Endometrial microvascular endothelial cells (primary cell): ENCODE results near the gene FAR1. TPM values are rescaled to one million over a fixed set of nuclear protein-coding genes. Genes with fewer than 3 reads are reported as not detected.
"Not testable (repeated sequence)": the region's sequence is repeated elsewhere in the genome, so short reads cannot be mapped to it uniquely, and the experiment has no call there.

Experiments
- in situ Hi-C: cut with HindIII; loops from 2 replicates; pipeline ENCODE4 v1.10.0; 2017; ENCODE audit warnings: low sequenced_read_pairs, low pct_unique_long_range_greater_than_20kb; ENCODE audit errors: inconsistent ontology term
- total RNA-seq: library from RNA; depleted of rRNA; stranded (reverse); fragments of >200 nt; gene quantifications from one replicate; pipeline ENCODE4 v1.2.3, GENCODE V29; 2015; ENCODE audit errors: inconsistent ontology term

Gene FAR1
- 38.5 TPM for total RNA-seq

- in situ Hi-C loops = no loop called here
Measured at GRCh38 chr11:13668102-13668956, at the start of gene FAR1. Gene FAR1 (plus strand): TSS chr11:13668668. CDS start chr11:13694766, 26,098 bp downstream.

GRCh38 chr11:13620063-13620462, 48.4 kb upstream of the FAR1 start:
- in situ Hi-C loops = no loop called here

DNA sequence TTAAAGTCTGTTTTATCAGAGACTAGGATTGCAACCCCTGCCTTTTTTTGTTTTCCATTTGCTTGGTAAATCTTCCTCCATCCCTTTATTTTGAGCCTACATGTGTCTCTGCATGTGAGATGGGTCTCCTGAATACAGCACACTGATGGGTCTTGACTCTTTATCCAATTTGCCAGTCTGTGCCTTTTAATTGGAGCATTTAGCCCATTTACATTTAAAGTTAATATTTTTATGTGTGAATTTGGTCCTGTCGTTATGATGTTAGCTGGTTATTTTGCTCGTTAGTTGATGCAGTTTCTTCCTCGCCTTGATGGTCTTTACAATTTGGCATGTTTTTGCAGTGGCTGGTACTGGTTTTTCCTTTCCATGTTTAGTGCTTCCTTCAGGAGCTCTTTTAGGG, 41.6 kb upstream of the FAR1 start:
- in situ Hi-C loops = not testable (repeated sequence)

- in situ Hi-C loops = not testable (repeated sequence)
Measured at GRCh38 chr11:13628634-13629033, 39.8 kb upstream of the FAR1 start.

- in situ Hi-C loops = no loop called here
Measured at GRCh38 chr11:13629779-13630178, 38.7 kb upstream of the FAR1 start.

- in situ Hi-C loops = no loop called here
Measured at GRCh38 chr11:13635290-13635689, 33.2 kb upstream of the FAR1 start.

GRCh38 chr11:13635804-13636203, 32.7 kb upstream of the FAR1 start:
- in situ Hi-C loops = no loop called here

- in situ Hi-C loops = no loop called here
Measured at GRCh38 chr11:13637125-13638069, 31.1 kb upstream of the FAR1 start.

DNA sequence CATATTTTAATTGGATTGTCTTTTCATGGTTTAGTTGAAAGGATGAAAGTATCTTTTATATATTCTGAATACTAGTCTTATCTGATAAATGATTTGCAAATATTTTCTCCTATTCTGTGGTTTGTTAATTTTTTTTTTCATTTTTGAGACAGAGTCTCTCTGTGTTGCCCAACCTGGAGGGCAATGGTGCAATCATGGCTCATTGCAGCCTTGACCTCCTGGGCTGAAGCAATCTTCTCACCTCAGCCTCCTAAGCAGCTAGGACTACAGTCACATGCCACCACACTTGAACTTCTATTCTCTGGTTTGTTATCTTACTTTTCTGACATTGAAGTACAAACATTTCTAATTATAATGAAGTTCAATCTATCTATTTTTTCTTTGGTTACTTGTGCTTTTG, 30.0 kb upstream of the FAR1 start:
- in situ Hi-C loops = no loop called here

DNA sequence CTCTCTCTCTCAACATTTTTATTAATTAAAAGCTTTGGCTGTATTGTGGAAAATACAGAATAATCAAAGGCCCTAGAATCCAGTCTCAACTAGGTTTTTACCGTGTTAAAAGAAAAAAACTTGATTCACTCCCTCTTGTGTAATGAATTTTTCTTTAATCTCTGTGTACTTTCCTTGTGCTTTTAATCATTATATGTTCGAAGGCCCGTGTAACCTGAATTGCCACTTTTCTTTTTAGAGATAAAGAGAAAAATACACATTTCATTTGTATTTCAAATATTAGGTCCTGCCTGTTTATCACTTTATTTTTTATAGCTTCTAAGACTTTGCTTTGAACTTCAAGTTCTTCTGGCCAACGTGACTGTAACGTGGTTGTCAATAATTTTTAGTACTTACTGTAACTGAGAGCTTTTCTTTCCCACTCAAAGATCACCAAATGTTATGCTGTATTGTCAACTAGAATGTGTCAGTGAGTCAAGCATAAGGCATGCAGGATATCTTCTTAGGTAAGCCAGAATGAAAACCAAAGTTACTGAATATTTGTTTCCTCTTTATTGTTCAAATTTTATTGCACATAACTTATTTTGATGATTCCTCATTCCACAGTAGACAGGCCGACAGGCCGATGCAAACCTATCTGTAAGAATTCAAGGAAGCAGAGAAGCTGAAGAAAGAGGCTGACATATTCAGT, 23.3 kb upstream of the FAR1 start:
- in situ Hi-C loops = no loop called here

DNA sequence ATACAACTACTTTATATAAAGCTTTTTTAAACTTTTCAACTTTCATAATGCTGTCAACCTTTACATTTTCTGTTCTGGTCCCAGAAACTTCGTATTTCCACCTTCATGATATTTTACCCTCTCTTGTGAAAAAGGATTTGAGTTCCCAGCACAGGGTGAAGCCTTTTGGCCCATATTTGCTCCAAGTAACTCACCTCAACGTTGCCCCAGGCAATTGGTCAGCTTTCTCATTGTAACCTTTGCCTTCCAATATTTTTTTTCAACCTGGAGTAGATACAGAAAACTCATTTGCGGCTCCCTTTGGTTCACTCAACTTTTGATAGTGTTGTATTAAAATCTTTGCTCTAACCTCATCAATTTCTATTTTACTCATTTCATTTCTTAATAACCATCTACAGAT, 21.1 kb upstream of the FAR1 start:
- in situ Hi-C loops = no loop called here

- in situ Hi-C loops = no loop called here
Measured at GRCh38 chr11:13649619-13650018, 18.8 kb upstream of the FAR1 start.

DNA sequence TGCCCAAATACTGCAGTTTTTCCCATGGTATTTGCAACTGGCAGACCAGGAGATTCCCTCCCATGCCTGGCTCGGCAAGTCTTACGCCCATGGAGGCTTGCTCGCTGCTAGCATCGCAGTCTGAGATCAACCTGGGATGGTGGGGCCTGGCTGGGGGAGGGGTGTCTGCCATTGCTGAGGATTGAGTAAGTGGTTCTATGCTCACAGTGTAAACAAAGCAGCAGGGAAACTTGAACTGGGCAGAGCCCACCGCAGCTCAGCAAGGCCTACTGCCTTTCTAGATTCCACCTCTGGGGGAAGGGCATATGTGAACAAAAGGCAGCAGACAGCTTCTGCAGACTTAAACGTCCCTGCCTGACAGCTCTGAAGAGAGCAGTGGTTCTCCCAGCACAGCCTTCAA, 17.0 kb upstream of the FAR1 start:
- in situ Hi-C loops = not testable (repeated sequence)

DNA sequence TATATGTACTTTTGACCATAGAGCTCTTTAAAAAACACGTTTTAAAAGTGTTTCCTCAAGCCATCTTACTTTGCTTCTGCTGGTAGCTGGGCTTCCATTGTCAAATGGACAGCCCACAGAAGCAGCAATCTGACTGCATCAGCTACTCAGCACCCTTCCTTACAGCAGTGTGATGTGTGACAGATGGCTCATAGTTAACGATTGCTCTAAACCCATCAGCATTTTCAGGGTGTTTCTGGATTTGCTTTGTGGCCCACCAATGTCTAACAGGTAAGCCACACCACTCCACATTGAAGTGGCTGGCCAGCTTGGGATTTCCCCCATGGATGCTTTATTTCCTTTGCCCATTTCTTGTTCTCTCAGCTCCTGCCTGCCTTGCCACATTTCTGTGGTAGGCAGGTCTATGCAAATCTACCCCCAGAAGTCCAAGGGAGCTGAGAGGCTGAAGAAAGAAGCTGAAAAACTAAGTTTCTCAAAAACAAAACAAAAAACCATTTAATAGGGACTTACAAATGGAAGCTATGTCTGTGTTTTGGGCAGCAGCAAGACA, 7.3 kb upstream of the FAR1 start:
- in situ Hi-C loops = no loop called here

DNA sequence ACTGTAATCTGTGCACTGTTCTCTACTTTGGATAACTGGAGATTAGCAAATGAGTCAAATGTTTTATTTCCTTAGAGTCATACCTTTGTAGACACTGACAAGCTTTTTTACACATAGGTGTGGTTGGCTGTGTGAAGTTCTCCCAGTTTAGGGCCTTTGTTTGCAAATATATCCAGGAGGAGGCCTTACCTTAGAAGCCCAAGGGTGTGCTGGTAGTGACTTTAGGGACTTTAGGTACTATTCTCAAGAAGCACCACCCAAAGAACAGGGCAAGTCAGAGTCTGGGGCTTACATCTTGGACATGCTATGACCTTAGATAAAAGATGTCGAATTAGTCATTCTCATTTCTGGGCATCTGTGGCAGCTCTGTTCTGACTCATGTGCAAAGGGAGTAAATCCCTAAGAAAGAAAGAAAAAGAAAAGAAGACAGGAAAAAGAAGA, 4.8 kb upstream of the FAR1 start:
- in situ Hi-C loops = no loop called here

DNA sequence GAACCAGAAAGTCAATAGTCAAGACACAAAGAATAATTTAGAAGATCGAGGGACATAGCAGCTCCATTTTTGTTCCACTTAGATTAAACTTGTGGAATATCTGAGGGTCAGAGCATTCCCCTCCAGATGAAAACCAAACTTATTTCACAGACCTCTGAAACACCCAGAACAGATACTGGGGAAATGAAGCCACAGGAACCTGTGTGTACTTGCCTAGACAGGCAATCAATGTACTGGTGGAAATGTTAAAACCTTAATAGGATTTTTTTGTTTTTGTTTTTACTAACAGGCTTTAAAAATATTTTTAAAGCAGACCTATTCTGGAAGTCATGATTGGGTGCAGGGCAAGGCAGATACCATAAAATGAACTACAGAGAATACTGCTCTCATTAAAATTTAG, 4.1 kb upstream of the FAR1 start:
- in situ Hi-C loops = no loop called here

GRCh38 chr11:13666708-13667107, 1.8 kb upstream of the FAR1 start:
- in situ Hi-C loops = no loop called here

DNA sequence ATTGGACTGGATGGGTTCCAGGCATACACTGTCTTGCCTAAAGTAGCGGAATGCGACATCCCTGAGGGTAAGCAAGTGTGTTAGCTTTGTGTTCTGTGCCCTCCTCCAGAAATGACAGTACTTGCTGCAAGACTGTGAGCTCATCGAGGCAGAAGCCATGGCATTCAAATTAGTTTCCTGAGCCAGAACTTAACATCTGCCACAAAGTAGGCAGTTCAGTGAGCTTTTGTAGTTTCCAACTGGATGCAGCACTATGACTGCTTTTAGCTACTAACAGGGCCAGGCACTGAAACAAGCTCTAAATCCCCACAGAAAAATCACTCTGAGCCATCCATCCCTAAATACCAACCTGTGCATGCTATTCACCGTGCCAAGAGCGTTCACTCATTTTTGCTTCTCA, 1.2 kb upstream of the FAR1 start:
- in situ Hi-C loops = no loop called here

DNA sequence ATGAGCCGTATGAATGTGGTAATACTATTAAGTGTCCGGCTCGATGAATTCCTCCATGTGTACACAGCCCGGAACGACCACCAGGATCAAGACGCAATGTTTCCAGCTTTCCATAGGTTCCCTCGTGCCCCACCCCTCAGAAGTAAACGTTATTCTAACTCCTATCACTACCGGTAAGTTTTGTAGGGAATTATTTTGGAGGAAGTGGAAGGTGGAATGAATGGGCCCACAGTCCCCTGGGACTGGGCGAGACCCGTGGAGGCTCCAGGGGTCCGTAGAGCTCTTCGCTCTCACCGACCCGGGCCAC, 720 bp upstream of the FAR1 start:
- in situ Hi-C loops = no loop called here
